HepG2 (cell line): ENCODE results near the gene SELENOS. TPM values are rescaled to one million over a fixed set of nuclear protein-coding genes. Genes with fewer than 3 reads are reported as not detected.

Experiments
- AKAP8 ChIP-seq: sonication (generic); formaldehyde crosslinking; IDR thresholded peaks from 2 replicates; pipeline ENCODE4 v1.5.1; 2020; ENCODE audit warnings: mild to moderate bottlenecking, missing genetic modification reagents
- ARNT ChIP-seq: fragments of 450-650 bp; IDR thresholded peaks from 2 replicates; pipeline ENCODE4 v1.6.1; 2017
- ASH2L ChIP-seq: fragments of 300-600, 200-600 bp; sonication (generic); IDR thresholded peaks from 2 replicates; pipeline ENCODE4 v1.7.0; 2017; ENCODE audit warnings: low read depth, mild to moderate bottlenecking, moderate library complexity, mixed read lengths, low read length; ENCODE audit not compliant: insufficient read length
- HMGXB3 ChIP-seq: sonication (generic); formaldehyde crosslinking; IDR thresholded peaks from 2 replicates; pipeline ENCODE4 v1.4.0; 2020; ENCODE audit warnings: missing genetic modification reagents, borderline replicate concordance
- HNRNPL ChIP-seq: fragments of 200-400 bp; formaldehyde crosslinking; IDR thresholded peaks from 2 replicates; pipeline ENCODE4 v1.6.1; 2017; ENCODE audit warnings: mild to moderate bottlenecking, low read depth, low read length
- HOXA7 ChIP-seq: sonication (generic); formaldehyde crosslinking; IDR thresholded peaks from 2 replicates; pipeline ENCODE4 v1.8.1; 2022; ENCODE audit warnings: mild to moderate bottlenecking, missing genetic modification reagents, moderate library complexity
- IKZF1 ChIP-seq: fragments of 450-650 bp; IDR thresholded peaks from 2 replicates; pipeline ENCODE4 v1.7.1; 2016
- KDM5A ChIP-seq: fragments of 200-600 bp; sonication (generic); IDR thresholded peaks from 2 replicates; pipeline ENCODE4 v1.7.0; 2018; ENCODE audit warnings: antibody characterized with exemption, mild to moderate bottlenecking, low read length, borderline replicate concordance
- KLF16 ChIP-seq, 2 experiments: sonication (generic) in 1 of 2; formaldehyde crosslinking in 1 of 2; IDR thresholded peaks; 2 replicates each; pipeline versions ENCODE4 v1.6.1 to v1.8.0; 2016 to 2023; ENCODE audit warnings: missing genetic modification reagents in 2 of 2, missing compliant biosample characterization in 1 of 2
- KLF9 ChIP-seq: IDR thresholded peaks from 2 replicates; pipeline ENCODE4 v1.6.1; 2016; ENCODE audit warnings: low read depth
- PITX1 ChIP-seq: sonication (generic); formaldehyde crosslinking; IDR thresholded peaks from 2 replicates; pipeline ENCODE4 v1.5.1; 2020; ENCODE audit warnings: mild to moderate bottlenecking, missing genetic modification reagents
- POLR2A ChIP-seq, 2 experiments: IDR thresholded peaks; 2 replicates each; pipeline ENCODE4 v1.6.1; 2011; ENCODE audit warnings: low read depth in 2 of 2, low read length in 2 of 2, mild to moderate bottlenecking in 1 of 2, moderate library complexity in 1 of 2; ENCODE audit not compliant: insufficient read depth in 1 of 2
- REPIN1 ChIP-seq: sonication (generic); formaldehyde crosslinking; IDR thresholded peaks from 2 replicates; pipeline ENCODE4 v1.8.0; 2022; ENCODE audit warnings: missing genetic modification reagents, low read depth, mild to moderate bottlenecking, borderline replicate concordance
- SMAD3 ChIP-seq: sonication (generic); formaldehyde crosslinking; IDR thresholded peaks from 2 replicates; pipeline ENCODE4 v1.4.0; 2020; ENCODE audit warnings: missing genetic modification reagents
- SP5 ChIP-seq: IDR thresholded peaks from 2 replicates; pipeline ENCODE4 v1.6.1; 2016; ENCODE audit warnings: low read depth, borderline replicate concordance
- SRSF1 ChIP-seq: fragments of 200-400 bp; formaldehyde crosslinking; optimal IDR thresholded peaks from 2 replicates; pipeline ENCODE3; 2017; ENCODE audit warnings: mild to moderate bottlenecking, low read depth, low read length, moderate library complexity
- TCF7 ChIP-seq: sonication (generic); IDR thresholded peaks from 2 replicates; pipeline ENCODE4 v1.6.1; 2016; ENCODE audit warnings: antibody characterized with exemption, low read depth
- ZMYM3 ChIP-seq: sonication (generic); formaldehyde crosslinking; IDR thresholded peaks from 2 replicates; pipeline ENCODE4 v1.5.1; 2020; ENCODE audit warnings: mild to moderate bottlenecking, missing genetic modification reagents
- ZNF703 ChIP-seq: sonication (generic); formaldehyde crosslinking; IDR thresholded peaks from 2 replicates; pipeline ENCODE4 v1.5.1; 2020; ENCODE audit warnings: missing genetic modification reagents, mild to moderate bottlenecking, moderate library complexity, borderline replicate concordance
- ZNF83 ChIP-seq: sonication (generic); formaldehyde crosslinking; IDR thresholded peaks from 2 replicates; pipeline ENCODE4 v1.4.0; 2020; ENCODE audit warnings: missing genetic modification reagents, mild to moderate bottlenecking, borderline replicate concordance
- polyA plus RNA-seq, 8 experiments: library from polyadenylated mRNA; depleted of rRNA in 3 of 8; stranded (reverse) in 7 of 8; unstranded in 1 of 8; fragments of >200 nt; fragmentation: Illumina TruSeq in 4 of 8; extraction: Trizol in 4 of 8; gene quantifications; 2 replicates each; pipeline versions ENCODE4 v1.2.1 to v1.2.3, GENCODE V29; 2011 to 2016; ENCODE audit warnings: low read depth in 4 of 8, missing spikeins in 1 of 8, mixed read lengths in 1 of 8; ENCODE audit not compliant: insufficient read depth in 1 of 8
- total RNA-seq, 5 experiments: library from RNA; depleted of rRNA; stranded (reverse); fragments of >200 nt; fragmentation: Illumina TruSeq; extraction: Trizol; gene quantifications; 2 replicates each; pipeline ENCODE4 v1.2.3, GENCODE V29; 2016; ENCODE audit warnings: low read depth in 1 of 5
- TF ChIP-seq, protein P1 (sequence below): sonication (generic); formaldehyde crosslinking; IDR thresholded peaks from 2 replicates; pipeline ENCODE4 v1.5.0; 2020; ENCODE audit warnings: missing genetic modification reagents, mild to moderate bottlenecking, borderline replicate concordance
- TF ChIP-seq, protein P2 (sequence below): sonication (generic); formaldehyde crosslinking; IDR thresholded peaks from 2 replicates; pipeline ENCODE4 v1.5.0; 2020; ENCODE audit warnings: missing genetic modification reagents
- TF ChIP-seq, protein P3 (sequence below): sonication (generic); formaldehyde crosslinking; IDR thresholded peaks from 2 replicates; pipeline ENCODE4 v1.4.0; 2020; ENCODE audit warnings: missing genetic modification reagents, mild to moderate bottlenecking, borderline replicate concordance

Gene SELENOS
- total and polyA plus RNA-seq, 2 of the 13 experiments (the other 11 are each of a cell fraction or from before 2014, with no cell fraction given): 63.0 to 66.1 TPM

DNA sequence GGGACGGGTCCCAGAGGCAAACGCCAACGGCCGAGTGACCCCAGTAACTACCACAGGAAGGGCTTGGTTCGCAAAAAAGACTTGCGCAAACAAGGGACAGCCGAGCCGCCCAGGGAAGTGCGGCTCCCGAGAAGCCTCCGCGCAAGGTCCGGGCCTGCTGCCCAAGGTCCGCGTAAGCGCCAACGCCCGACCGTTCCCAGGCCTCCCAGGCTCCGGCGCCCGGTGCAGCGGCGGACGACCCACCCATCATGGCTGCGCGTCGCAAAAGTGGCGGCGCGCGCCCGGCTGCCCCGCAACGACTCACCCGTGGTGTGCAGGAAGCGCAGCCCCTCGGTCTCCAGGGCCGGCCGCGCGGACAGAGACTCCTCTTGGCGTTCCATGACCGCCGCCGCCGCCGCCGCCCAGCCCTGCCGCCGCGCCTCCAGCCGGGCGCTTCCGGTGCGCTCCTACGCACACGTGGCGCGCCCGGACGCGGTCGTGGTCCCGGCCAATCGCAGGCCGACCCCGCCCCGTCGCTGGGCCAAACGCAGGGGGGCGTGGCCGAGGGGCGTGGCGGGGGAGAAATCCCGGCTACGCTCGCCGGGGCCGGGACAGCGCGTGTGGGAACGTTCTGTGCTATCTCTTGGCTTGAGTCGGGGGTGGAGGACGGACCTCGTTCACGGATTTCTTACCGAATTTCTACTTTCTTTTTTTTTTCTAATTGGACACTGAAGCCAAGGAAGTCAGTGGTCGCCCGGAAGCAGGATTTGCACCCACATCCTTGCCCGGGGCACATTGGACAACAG is at the start of gene SELENOS (continued):
- TF ChIP-seq TCF7 (no peak), KLF16 (CRISPR knock-in tag; IDR thresholded peaks at IDR 0.05) (peak in 1 of 2 experiments; percentile 52; a peak in 1 of 4 replicates), HMGXB3 (CRISPR knock-in tag) (no peak), ZMYM3 (no peak), SMAD3 (CRISPR knock-in tag) (no peak), ARNT (no peak), ZNF83 (CRISPR knock-in tag) (no peak; the same call in 1 of the 2 replicates), REPIN1 (CRISPR knock-in tag) (peak; percentile 75; the same call in 1 of the 2 replicates), AKAP8 (CRISPR knock-in tag) (no peak), SRSF1 (no peak), HNRNPL (no peak), PITX1 (CRISPR knock-in tag) (no peak), KLF9 (peak; percentile 98), HOXA7 (CRISPR knock-in tag) (no peak), KDM5A (peak; percentile 59; the same call in 1 of the 2 replicates), ZNF703 (CRISPR knock-in tag) (no peak), SP5 (peak; percentile 54; the same call in 1 of the 2 replicates), ASH2L (peak; percentile 89), IKZF1 (no peak), POLR2A (IDR thresholded peaks at IDR 0.05; ENCODE audit: insufficient read depth in 1 of 2, low read depth in 2 of 2, low read length in 2 of 2) (peak; percentile 37 to 63; a peak in 3 of 4 replicates)
- TF ChIP-seq, protein P1, sequence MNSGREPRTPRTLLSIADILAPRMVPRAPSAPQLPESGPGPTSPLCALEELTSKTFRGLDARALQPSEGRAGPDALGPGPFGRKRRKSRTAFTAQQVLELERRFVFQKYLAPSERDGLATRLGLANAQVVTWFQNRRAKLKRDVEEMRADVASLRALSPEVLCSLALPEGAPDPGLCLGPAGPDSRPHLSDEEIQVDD (CRISPR knock-in tag): no peak
- TF ChIP-seq, protein P2, sequence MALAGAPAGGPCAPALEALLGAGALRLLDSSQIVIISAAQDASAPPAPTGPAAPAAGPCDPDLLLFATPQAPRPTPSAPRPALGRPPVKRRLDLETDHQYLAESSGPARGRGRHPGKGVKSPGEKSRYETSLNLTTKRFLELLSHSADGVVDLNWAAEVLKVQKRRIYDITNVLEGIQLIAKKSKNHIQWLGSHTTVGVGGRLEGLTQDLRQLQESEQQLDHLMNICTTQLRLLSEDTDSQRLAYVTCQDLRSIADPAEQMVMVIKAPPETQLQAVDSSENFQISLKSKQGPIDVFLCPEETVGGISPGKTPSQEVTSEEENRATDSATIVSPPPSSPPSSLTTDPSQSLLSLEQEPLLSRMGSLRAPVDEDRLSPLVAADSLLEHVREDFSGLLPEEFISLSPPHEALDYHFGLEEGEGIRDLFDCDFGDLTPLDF: peak; percentile 5; the same call in 1 of the 2 replicates
- TF ChIP-seq, protein P3, sequence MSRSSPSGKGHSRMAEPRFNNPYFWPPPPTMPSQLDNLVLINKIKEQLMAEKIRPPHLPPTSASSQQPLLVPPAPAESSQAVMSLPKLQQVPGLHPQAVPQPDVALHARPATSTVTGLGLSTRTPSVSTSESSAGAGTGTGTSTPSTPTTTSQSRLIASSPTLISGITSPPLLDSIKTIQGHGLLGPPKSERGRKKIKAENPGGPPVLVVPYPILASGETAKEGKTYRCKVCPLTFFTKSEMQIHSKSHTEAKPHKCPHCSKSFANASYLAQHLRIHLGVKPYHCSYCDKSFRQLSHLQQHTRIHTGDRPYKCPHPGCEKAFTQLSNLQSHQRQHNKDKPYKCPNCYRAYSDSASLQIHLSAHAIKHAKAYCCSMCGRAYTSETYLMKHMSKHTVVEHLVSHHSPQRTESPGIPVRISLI (CRISPR knock-in tag): peak; percentile 33; the same call in 1 of the 2 replicates
